HG03039 (cell line): Measurements from ENCODE around the gene ARHGAP23.
"Not testable (repeated sequence)": the region's sequence is repeated elsewhere in the genome, so short reads cannot be mapped to it uniquely, and the experiment has no call there.

Experiments used
- ATAC-seq: cut with Tn5 transposase; IDR thresholded peaks from one replicate; pipeline ENCODE4 v1.9.1; 2021; ENCODE audit warnings: mild to moderate bottlenecking, moderate library complexity; ENCODE audit not compliant: unreplicated experiment

Gene ARHGAP23

DNA sequence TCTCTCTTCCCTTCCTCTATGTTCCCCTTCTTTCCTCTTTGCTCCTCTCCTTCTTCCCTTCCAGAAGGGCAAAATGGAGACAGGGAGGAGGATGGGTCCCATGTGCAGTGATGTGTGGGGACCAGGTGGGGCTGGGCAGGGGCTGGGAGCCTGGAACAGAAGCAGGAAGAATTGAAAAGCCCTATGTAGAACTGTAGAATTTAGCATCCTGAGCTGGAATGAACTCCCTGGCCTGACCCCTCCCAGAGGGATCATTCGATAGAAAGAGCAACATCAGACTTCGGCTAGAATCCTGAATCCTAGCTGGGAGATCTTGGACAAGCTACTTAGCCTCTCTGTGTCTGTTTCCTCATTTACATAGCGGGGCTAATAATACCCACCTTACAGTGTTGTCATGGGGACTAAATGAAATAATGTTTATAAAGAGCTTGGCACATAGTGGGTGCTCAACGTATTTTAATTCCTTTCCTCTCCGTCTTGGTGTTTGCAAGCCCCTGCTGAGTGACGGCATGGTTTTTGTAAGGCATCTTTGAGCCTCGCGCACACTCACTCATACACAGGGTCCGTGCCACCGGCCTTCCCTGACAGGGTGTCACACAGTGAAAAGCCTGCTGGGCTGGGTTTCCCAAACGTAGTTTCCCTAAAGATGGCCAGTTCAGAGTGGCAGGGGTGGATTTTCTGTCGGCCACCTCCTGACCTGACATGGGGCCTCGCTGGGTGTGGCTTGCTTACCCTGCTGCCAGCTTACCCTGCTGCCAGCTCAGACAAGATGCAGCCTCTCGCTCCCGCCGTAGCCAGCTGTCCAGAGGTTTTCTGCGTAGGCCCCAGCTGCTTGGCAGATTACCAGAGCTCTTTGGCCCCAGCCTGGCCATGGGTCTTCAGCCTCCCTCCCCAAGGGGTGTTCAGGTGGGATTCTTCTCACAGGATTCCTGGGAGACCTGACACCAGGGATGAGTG is 6.1 kb upstream of the ARHGAP23 start:
- no peak for ATAC-seq

DNA sequence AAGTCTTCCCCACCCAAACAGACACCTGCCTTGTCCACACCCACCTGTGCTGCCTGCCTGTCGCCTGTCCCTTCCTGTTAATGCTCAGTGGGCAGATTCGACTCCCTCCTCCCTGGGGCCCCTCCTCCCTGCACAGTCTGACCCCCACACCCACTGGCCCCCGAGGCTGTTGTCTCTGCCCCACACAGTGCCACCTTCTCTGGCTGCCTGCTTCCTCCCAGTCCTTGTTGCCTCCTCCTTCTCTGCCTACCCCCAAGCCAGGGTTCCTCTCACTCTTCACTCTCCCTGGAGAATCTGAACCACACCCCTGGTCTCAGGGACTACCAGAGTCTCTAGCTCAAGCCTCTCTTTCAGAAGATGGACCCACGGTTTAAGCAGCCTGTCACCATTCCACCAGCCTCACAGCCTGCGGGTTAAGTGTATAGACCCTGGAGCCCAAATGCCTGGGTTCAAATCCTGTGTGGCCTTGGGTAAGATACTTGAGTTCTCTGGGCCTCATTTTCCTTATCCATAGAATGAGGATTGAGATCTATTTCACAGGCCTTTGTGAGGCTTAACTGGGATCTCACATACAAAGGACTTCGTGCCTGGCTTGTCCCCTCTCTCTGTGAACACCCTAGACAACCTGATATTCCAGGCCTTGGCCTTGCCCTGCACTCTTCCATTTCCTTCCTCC is 3.8 kb upstream of the ARHGAP23 start:
- no peak for ATAC-seq

DNA sequence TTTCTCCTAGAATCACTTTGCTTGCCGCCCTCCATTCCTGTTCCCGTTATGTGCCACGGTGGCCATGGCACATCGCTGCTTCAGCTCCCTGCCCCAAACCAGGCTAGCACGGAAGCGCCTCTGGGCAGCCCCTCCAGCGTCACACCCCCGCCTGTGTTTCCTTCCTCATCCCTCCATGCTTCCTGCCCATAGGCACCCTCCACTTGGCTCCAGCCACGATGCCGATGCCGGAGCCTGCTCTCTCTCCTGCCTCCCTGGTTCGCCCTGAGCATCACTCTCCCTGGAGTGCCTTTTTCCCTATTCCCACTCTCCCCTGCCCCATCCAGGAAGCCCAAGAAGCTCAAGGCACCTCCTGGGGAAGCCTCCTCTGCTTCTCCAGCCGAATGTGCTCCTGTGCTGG is 3.2 kb upstream of the ARHGAP23 start:
- ATAC-seq: no peak

DNA sequence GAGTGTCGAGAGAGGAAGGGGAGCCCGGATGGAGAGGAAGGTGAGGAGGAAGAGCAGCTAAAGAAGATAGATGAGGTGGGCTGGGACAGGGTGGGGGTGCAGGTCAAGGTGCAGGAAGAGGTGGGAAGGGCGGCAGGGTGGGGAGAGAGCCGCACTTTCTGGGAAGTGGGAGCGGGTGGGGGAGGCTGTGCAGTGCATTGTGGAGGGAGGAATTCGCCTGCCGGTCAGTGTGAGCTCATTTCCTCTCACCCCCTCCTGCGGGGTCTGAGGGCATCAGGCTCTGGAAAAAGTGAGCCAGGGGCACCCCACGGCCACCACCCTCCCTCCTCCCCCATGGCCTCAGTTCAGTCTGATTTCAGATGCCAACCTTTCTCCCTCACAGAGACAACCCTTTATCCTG is 2.5 kb upstream of the ARHGAP23 start:
- no peak for ATAC-seq

DNA sequence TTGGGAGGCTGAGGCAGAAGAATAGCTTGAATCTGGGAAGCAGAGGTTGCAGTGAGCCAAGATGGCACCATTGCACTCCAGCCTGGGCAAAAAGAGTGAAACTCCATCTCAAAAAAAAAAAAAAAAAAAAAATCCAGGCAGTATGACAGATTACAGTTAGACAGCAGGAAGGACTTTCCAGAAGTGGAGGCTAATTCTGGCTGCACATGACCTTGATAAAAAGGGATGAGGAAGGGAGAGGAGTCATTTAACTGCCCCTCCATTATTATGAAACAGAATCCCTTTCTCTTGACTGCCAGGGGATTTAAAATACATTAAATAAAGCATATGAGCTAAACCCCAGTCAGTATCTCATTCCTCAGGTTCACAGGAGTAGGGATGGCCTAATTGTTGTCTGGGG is 1.8 kb upstream of the ARHGAP23 start:
- no peak for ATAC-seq

DNA sequence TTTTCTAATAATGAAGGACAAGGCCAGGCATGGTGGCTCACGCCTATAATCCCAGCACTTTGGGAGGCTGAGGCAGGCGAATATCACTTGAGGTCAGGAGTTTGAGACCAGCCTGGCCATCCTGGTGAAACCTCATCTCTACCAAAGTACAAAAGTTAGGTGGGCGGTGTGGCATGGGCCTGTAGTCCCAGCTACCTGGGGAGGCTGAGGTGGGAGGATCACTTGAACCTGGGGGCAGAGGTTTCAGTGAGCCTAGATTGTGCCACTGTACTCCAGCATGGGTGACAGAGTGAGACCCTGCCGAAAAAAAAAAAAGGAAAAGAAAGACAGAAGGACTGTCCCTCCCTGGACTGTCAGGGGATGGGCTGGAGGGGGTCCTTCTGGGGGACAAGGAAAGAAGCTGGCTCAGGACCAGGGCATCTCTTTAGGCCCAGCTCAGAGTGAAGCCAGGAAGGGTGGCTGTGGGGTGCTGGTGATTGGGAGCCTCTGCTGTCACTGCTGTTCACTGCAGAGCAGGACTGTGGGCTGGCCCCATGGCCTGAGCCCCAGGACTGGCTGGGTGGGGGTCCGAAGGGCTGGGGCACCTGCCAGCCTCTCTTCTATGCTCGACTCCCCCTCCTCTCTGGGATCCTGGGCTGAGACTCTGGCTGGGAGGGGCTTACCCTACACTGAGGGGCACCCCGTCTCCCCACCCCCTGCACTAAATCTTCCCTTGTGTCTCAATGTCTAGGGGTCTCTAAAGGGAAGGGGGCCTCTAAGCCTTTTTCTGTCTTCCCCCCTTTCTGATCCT is 909 bp upstream of the ARHGAP23 start:
- ATAC-seq: no peak

DNA sequence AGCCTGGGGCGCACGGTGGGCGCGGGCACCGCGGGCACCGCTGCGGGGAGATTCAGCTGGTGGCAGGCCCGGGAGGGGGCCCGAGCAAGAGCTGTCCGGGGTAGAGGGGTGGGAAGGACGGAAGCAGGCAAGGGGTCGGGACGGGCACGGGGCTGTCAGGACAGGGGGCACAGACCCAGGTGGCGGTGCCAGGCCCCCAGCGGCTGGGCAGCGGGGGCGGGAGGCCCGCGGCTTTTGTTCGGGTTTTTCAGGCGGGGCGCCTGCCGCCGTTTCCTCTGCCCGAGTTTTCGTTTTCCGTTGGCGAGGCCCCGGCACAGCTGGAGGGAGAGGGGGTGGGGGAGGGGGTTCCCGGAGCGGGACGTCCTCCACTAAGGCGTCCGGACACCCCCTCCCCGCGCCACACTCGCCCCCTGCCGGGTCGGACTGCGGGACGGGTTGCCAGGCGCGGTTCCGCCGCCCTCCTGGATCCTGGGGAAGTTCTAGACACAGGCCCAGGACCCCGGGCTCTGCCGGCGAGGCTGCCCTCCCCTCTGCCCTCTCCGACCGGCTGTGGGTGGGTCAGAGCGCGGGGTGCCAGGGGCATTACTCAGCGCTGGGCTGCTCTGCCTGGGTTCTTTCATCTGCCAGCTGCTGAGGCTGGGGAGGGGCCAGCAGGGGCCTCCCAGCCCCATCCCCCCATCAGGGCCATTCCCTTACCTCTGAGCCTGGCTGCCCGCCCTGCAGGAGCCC is 543 bp downstream of the ARHGAP23 start:
- ATAC-seq: no peak

DNA sequence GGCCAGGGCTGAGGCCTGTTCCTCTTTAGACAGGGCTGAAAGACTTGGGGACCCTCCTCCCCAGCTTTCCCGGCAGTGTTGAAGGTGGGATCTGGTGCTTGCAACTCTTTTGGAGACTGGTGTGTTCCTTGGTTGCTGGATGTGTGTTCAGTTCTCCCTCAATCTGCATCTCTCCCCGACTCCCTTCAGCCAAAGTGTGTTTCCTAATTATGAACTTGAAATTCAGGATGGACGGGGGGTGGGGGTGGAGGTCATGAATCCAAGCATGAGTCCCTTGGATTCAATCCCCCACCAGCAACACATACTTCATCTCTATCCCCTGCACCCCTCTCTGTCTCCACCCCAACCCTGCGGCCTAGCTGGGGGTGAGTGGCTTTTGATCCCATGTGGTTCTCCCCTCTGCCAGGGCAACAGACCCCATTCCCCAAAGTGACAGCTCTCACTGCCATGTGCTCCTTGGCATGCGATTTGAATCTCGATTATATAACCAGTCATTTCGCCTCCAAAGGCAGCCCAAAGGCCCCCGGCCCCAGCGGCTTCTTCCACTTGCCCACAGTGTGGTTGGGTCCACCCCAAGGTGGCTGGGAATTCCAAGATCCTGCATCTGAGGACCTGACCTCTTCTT is 1.3 kb downstream of the ARHGAP23 start:
- ATAC-seq: no peak

DNA sequence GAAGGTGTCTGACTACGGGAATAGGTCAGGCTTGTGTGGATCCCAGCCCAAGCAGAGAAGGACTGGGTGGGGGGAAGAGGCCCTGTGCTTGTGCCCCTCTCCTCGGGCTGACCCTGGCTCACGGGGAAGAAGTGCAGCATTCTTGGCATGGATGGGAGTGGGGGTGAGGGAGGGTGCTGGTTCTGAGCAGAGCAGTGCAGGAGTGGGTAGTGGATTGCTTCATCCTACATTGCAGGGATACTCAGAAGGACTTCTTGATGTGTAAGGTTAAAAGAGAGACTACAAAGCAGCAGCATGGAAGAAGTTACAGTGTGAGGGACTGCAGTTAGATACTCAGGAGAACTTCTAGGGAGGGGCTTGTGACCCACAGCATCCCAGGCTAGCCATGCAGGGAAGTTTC is 2.1 kb downstream of the ARHGAP23 start:
- ATAC-seq: no peak

DNA sequence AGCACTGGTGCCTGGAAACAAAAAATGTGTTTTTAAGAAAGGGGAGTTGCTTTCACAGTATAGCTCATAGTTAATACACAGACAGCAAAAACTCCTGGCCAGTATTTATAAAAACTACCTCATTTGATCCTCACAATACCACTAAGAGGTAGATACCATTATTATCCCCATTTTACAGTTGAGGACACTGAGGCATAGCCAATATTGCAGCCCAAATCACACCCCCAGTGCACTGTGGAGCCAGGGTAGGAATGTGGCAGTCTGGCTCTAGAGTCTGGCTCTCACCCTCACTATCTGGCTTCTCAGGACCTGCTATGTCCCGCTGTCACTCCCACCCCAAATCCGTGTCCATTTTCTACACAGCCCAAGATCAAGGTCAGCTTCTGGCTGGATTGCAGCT is 2.6 kb downstream of the ARHGAP23 start:
- no peak for ATAC-seq

DNA sequence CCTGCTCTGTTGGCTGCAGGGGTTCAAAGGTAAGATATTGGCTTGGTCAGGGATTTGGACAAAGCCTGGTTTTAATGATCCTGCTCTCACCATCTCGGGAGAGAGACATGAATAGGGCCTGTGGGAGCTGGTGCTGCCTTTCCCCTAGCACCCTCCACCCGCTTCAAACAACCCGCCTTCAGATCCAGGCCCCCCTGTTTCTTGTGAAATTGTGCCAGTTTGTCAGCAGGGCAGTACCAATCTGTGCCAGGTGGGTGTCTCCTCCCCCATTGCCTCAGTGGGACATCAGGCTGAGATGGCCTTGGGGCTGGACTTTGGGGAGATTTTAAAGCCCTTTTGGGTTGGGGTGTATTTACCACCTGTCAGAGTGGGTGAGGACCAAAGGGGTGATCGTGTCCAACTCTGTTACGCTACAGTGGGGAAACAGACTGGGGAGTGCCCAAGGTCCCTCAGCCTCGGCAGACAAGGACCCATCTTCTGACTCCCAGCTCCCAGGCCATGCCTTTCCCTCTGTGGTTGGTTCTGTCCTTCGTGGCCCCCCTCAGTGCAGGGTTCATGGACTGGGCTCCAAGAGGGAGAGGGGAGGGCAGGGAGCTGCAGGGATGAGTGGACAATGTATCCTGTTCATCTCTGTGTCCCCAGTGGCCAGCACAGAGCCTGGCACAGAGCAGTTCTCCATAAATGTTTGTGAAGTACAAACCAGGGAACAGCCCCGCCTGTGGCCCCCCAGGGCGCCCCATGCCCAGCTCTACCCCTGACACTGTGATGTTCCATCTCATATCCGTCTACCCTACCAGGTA is 3.3 kb downstream of the ARHGAP23 start:
- ATAC-seq: no peak

DNA sequence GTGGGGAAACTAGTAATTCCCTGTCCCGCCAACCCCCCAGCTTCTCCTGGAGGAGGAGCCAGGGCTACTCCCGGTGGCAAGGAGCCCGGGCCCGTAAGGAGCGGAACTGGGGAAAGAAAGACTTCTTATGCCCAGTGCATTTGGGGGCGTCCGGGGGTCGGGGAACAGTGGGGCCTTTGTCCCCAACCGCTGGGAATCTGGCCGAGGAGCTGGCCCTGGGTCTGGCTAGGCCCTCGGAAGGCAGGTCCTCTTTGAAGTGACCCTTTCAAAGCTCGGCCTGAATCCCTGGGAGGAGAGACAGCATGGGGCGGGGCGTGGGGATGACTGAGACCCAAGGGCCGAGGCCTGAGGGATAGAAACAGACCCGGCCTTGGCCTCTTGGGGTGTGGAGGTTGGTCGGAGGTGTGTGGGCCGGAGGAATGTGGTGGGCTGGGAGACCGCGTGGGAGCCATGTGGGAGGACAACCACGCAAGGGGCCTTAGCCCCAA is 6.0 kb downstream of the ARHGAP23 start:
- ATAC-seq: no peak

DNA sequence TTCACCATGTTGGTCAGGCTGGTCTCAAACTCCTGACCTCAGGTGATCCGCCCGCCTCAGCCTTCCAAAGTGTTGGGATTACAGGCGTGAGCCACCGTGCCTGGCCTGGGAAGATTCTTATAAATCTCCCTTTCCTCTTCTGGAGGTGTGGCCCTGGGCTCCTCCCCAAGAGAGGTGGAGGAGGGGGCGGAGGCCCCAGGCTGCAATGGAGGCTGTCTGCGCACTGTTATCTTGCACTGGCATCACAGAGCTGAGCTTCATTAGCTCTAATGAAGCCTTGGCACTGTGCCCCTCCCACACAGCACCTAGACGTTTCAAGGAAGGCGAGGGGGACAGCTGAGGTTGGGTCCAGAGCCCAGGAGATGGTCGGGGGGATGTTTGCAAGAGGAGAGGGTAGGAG is 7.5 kb downstream of the ARHGAP23 start:
- no peak for ATAC-seq

DNA sequence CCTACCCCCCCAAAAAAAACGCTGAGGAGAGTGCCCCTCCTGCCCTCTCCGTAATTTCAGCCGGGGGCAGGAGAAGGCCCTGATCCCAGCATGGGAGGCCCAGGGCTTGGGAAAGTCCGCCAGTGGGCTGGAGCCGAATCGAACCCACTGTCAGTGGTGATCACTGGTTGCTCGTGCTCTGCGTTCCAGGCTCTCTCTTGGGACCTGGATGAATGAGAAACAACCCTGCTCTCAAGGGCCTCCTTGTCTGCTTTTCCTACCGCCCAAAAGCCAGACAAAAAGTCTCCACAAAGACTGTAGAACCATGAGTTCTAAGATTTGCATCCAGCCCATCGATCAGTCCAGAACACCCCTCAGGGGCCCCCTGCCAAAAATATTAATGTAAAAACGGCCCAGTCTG is 8.1 kb downstream of the ARHGAP23 start:
- ATAC-seq: no peak

DNA sequence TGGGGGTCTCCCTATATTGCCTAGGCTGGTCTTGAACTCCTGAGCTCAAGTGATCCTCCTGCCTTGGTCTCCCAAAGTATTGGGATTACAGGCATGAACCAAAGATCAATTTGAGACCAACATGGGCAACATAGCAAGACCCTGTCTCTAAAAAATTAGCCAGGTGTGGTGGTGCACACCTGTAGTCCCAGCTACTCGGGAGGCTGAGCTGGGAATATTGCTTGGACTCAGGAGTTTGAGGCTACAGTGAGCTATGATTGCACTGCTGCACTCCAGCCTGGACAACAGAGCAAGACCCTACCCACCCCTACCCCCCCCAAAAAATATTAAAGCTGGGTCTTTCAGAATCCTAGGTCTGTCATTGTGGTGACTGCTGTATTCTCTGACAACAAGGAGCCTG is 9.0 kb downstream of the ARHGAP23 start:
- ATAC-seq: not testable (repeated sequence)

DNA sequence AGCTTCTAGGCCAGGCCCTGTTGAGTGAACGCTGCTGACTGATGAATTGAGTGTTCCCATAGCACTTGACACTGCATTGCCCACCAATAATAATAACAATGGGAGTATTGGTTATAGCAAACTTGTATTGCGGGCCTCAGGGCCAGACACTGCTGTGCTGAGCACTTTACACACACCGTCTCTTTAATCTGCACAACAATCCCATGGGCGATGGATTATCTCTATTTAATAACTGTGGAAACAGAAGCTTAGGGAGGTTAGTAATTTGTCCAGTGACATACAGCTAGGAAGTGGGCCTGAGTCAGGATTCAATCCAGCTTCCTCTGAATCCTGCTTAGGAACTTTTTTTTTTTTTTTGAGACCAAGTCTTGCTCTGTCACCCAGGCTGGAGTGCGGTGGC is 11.2 kb downstream of the ARHGAP23 start:
- ATAC-seq: no peak

DNA sequence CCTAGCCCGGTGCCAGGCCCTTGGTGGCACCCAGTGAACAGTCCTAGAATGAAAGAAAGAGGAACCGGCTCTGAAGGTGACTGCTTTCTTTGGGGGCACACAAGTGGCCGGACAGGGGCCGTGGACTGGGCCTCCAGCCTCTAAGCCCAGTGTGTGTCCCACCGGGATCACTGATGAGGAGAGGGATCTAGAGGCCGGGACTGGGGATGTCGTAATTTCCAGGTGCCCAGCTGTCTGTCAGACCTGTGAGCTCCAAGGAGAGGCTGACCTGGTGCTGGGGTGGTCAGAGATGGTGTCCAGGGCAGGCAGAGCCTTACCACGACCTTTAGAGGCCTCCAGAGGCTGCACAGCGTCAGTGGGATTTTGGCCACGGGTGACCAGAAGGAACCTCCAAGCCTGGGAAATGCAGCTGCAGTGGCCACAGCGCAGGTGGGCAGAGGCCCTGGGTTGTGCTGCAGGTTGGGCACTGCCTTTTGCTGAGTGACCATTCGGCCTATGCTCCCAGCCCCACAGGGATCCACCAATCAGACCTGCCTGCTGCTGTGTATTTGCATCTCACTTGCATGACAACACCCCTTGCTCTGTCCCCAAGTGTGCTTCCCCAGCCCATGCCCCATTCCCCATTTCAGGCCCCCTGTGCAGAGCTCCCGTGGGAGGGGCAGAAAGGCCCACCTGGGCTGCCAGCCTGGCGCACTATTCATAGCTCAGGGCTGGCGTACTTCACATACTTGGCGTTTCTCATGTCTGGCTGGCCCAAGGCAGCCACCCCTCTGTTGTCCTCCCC is 12.5 kb downstream of the ARHGAP23 start:
- ATAC-seq: no peak

DNA sequence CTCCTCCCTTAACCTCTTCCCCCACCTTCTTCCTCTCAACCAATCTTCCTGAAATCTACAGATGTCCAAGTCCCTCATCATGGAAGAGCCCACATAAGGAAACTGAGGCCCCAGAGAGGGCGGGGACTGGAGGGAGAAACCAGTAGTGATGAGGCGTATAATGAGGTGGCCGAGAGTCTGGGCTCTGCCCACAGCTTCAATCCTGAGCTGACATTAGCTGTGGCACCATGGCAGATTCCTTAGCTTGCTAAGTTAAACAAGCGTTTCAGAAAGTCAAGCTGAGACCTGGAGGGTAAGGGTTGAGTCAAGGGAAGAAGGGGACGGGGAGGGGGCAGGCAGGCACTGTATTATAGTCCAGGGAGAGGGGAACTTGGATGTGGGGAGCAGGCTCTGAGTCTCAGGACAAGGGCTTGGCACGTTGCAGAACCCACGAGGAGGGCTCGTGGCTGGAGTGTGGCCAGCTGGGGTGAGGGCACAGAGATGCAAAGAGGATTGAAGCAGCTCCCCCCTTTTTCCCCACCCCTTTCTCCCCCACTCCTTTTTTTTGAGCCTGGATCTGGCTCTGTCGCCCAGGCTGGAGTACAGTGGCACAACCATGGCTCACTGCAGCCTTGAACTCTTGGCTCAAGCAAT is 13.3 kb downstream of the ARHGAP23 start:
- ATAC-seq: no peak
